HFF-Myc (cell line): ENCODE data around the gene NECTIN3.
A peak's percentile ranks its signal among the peaks of the same experiment; 100 is the strongest.

Experiments used
- DNase-seq: peaks from one replicate; pipeline ENCODE4 v3.0.0-alpha.2; 2011; ENCODE audit warnings: low read depth; ENCODE audit errors: extremely low read depth
- H3K4me3 ChIP-seq: replicated peaks from 2 replicates; pipeline ENCODE4 v1.5.1; 2011; ENCODE audit warnings: low read depth, mild to moderate bottlenecking, control low read depth, low read length
- CTCF ChIP-seq: IDR thresholded peaks from 2 replicates; pipeline ENCODE4 v1.5.1; 2012; ENCODE audit warnings: mild to moderate bottlenecking, low read depth, low read length, control low read depth; ENCODE audit errors: missing control alignments

The NECTIN3 gene

GRCh38 chr3:111190518-111190917 lies 118.9 kb downstream of the NECTIN3 start:
- no peak for DNase-seq
- TF ChIP-seq CTCF: no peak
- no peak overlapping the region for H3K4me3 ChIP-seq

GRCh38 chr3:111193472-111193871 lies 121.9 kb downstream of the NECTIN3 start:
- no peak for TF ChIP-seq CTCF
- no peak overlapping the region for H3K4me3 ChIP-seq
- no peak for DNase-seq

GRCh38 chr3:111194048-111194447 lies 122.4 kb downstream of the NECTIN3 start:
- no peak overlapping the region for H3K4me3 ChIP-seq
- no peak for DNase-seq
- no peak for TF ChIP-seq CTCF

- no peak overlapping the region for H3K4me3 ChIP-seq
- no peak for TF ChIP-seq CTCF
- no peak for DNase-seq
Observed at GRCh38 chr3:111197485-111197884, 125.9 kb downstream of the NECTIN3 start.

GRCh38 chr3:111200027-111200426 lies 128.4 kb downstream of the NECTIN3 start:
- DNase-seq: no peak
- H3K4me3 ChIP-seq: no peak overlapping the region
- TF ChIP-seq CTCF: no peak

GRCh38 chr3:111210003-111210711 lies 138.5 kb downstream of the NECTIN3 start:
- no peak overlapping the region for H3K4me3 ChIP-seq
- TF ChIP-seq CTCF: peak; percentile 14
- no peak for DNase-seq
